Parathyroid adenoma (tissue), 2 donors: Measurements from ENCODE around the gene TMOD3.

Source experiments
- H2AFZ ChIP-seq: fragments of 300-600 bp; sonication (generic); one replicate; pipeline ENCODE4 v1.7.0; 2017; ENCODE audit warnings: antibody characterized with exemption, mild to moderate bottlenecking
- H3K27ac ChIP-seq: fragments of 300-600 bp; sonication (generic); one replicate; pipeline ENCODE4 v1.7.0; 2017
- H3K27me3 ChIP-seq: fragments of 300-600 bp; sonication (generic); one replicate; pipeline ENCODE4 v1.7.0; 2017; ENCODE audit warnings: low read length; ENCODE audit not compliant: control insufficient read depth, insufficient read depth
- H3K36me3 ChIP-seq: fragments of 300-600 bp; sonication (generic); one replicate; pipeline ENCODE4 v1.7.0; 2017; ENCODE audit warnings: low read length; ENCODE audit not compliant: control insufficient read depth, insufficient read depth
- H3K4me1 ChIP-seq: fragments of 300-600 bp; sonication (generic); one replicate; pipeline ENCODE4 v1.7.0; 2017; ENCODE audit warnings: control low read depth
- H3K4me2 ChIP-seq: fragments of 300-600 bp; sonication (generic); one replicate; pipeline ENCODE4 v1.7.0; 2017; ENCODE audit warnings: low read length
- H3K4me3 ChIP-seq: fragments of 300-600 bp; sonication (generic); one replicate; pipeline ENCODE4 v1.7.0; 2017; ENCODE audit warnings: low read depth, low read length
- H3K79me2 ChIP-seq: fragments of 300-600 bp; sonication (generic); one replicate; pipeline ENCODE4 v1.7.0; 2017; ENCODE audit warnings: control low read depth
- H3K9ac ChIP-seq: fragments of 300-600 bp; sonication (generic); one replicate; pipeline ENCODE4 v1.7.0; 2017; ENCODE audit warnings: mild to moderate bottlenecking
- H3K9me3 ChIP-seq: fragments of 300-600 bp; sonication (generic); one replicate; pipeline ENCODE4 v1.7.0; 2017; ENCODE audit warnings: low read length; ENCODE audit not compliant: control insufficient read depth
- TF ChIP-seq, protein P1 (sequence below): fragments of 300-600 bp; sonication (generic); IDR thresholded peaks from one replicate; pipeline ENCODE4 v1.7.0; 2017; ENCODE audit warnings: antibody characterized with exemption, mild to moderate bottlenecking
- donor health status: primary hyperparathyroidism.

The TMOD3 gene

DNA sequence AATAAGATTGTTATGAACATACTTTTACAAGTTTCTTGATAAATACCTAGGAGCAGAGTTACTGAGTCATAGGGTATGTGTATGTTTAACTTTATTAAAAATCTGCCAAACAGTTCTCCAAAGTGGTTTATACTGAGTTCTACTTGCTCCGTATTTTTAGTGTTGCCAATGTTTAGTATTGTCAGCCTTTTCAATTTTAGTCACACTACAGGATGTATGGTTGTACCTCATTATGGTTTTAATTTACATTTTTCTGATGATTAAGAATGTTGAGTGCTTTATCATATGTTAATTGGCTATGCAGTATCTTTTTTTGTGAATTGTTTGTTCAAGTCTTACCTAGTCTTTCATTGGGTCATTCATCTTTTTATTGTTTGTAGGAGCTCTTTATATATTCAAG is 4.3 kb downstream of the TMOD3 start:
- Histone ChIP-seq H3K27me3 (no peaks in the 10 kb centered on the region), H3K4me2 (no peak overlapping the region), H2AFZ (no peak overlapping the region), H3K27ac (no peak overlapping the region), H3K9me3 (no peaks in the 10 kb centered on the region), H3K9ac (no peak overlapping the region), H3K4me1 (no peaks in the 10 kb centered on the region), H3K4me3 (no peak overlapping the region), H3K79me2 (peaks cover 28% of the 10 kb centered on the region), H3K36me3 (no peaks in the 10 kb centered on the region)
- TF ChIP-seq, protein P1, sequence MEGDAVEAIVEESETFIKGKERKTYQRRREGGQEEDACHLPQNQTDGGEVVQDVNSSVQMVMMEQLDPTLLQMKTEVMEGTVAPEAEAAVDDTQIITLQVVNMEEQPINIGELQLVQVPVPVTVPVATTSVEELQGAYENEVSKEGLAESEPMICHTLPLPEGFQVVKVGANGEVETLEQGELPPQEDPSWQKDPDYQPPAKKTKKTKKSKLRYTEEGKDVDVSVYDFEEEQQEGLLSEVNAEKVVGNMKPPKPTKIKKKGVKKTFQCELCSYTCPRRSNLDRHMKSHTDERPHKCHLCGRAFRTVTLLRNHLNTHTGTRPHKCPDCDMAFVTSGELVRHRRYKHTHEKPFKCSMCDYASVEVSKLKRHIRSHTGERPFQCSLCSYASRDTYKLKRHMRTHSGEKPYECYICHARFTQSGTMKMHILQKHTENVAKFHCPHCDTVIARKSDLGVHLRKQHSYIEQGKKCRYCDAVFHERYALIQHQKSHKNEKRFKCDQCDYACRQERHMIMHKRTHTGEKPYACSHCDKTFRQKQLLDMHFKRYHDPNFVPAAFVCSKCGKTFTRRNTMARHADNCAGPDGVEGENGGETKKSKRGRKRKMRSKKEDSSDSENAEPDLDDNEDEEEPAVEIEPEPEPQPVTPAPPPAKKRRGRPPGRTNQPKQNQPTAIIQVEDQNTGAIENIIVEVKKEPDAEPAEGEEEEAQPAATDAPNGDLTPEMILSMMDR = no peak

DNA sequence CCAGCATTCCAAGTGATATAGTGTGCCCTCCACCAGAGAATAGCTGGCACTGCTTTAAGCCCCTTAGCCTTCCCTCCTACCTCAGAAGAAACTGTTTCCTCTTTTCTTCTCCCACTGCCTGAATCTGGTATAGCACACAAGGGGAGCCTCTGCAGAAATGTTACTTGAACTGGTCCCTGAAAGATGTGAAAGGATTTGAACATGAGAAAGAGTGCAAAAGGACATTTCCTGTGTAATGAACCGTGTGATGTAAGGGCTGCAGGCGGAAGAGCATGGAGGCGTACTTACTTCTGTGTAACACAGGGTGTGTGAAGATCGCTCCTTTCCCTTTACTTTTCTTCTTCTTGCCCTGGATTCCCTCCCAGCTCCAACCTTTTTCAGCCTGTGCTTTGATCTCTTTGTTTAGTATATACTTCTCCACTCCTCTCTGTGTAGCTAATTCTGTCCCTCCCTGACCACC is 8.4 kb downstream of the TMOD3 start:
- H3K4me3 ChIP-seq = no peak overlapping the region
- H3K9ac ChIP-seq = no peak overlapping the region
- TF ChIP-seq, protein P1 = no peak
- H3K9me3 ChIP-seq = no peaks in the 10 kb centered on the region
- no peak overlapping the region for H3K4me2 ChIP-seq
- no peaks in the 10 kb centered on the region for H3K27me3 ChIP-seq
- H3K36me3 ChIP-seq = no peaks in the 10 kb centered on the region
- H3K4me1 ChIP-seq = no peaks in the 10 kb centered on the region
- H3K27ac ChIP-seq = no peak overlapping the region
- H2AFZ ChIP-seq = no peak overlapping the region
- peaks cover 19% of the 10 kb centered on the region for H3K79me2 ChIP-seq

DNA sequence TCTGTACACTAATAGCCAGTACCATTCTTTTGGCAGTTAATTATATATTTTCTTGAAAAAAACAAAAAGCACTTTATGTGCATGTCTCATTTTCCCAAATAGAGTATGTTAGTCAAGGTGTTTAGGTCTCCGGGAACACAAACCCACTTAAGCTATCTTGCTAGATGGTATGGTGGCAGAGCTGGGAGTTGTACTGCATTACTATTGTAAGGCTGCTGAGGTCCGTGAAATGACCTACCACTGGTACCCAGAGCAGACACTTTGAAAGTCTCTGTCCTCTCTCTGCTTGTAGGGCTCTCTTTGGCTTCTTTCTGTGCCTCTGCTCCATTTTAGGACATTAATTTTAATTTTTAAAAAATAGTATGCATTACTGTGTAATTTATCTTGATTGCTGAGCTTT is 8.8 kb downstream of the TMOD3 start:
- H3K4me3 ChIP-seq = no peak overlapping the region
- H3K9me3 ChIP-seq = no peaks in the 10 kb centered on the region
- TF ChIP-seq, protein P1 = no peak
- H2AFZ ChIP-seq = no peak overlapping the region
- H3K27ac ChIP-seq = no peak overlapping the region
- no peaks in the 10 kb centered on the region for H3K36me3 ChIP-seq
- no peak overlapping the region for H3K4me2 ChIP-seq
- H3K79me2 ChIP-seq = peaks cover 20% of the 10 kb centered on the region
- no peaks in the 10 kb centered on the region for H3K27me3 ChIP-seq
- H3K4me1 ChIP-seq = no peaks in the 10 kb centered on the region
- no peak overlapping the region for H3K9ac ChIP-seq

DNA sequence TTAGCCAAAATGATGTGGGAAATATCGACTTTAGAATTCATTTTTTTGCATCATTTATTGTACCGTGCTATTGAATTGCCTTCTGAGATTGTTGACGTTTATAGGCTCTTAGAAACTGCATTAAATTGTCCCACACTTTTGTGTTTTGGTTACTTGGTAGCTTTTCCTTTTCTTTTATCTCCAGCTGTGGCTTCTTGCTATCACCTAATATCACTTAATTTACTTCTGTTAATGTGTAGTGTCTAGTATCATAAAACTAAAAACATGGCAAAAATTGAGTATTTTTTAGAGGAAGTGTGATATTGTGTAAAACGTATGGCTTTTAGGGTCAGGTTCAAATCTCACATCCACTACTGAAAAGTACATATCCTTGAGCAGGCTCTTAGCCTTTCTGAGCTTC is 11.2 kb downstream of the TMOD3 start:
- no peaks in the 10 kb centered on the region for H3K9me3 ChIP-seq
- H3K9ac ChIP-seq = no peak overlapping the region
- no peak overlapping the region for H2AFZ ChIP-seq
- no peak overlapping the region for H3K27ac ChIP-seq
- no peak overlapping the region for H3K4me2 ChIP-seq
- no peak overlapping the region for H3K4me3 ChIP-seq
- H3K27me3 ChIP-seq = no peaks in the 10 kb centered on the region
- H3K79me2 ChIP-seq = peaks cover 23% of the 10 kb centered on the region
- no peaks in the 10 kb centered on the region for H3K4me1 ChIP-seq
- no peaks in the 10 kb centered on the region for H3K36me3 ChIP-seq
- TF ChIP-seq, protein P1 = no peak

DNA sequence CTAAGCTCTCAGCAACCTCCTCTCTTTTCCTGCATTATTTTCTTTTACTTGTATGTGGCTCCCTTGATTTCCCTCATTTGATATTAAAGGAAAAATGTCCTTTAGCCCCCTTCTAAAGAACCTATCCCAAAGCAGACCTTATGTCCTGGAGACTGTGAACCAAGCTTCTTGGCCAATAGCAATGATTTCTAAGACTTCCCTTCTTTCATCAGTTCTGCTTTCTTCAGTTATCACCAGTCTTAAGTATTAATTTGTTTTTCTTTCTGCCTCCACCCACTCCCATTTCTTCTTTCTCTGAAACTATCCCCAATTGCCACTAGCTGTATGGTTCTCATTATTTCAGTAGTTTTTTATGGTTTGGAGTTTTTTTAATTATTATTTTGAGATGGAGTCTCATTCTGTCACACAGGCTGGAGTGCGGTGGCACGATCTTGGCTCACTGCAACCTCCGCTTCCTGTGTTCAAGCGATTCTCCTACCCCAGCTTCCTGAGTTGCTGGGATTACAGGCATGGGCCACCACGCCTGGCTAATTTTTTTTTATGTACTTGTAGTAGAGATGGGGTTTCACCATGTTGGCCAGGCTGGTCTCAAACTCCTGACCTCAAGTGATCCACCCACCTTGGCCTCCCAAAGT is 12.1 kb downstream of the TMOD3 start:
- no peaks in the 10 kb centered on the region for H3K36me3 ChIP-seq
- H2AFZ ChIP-seq = no peak overlapping the region
- H3K79me2 ChIP-seq = peaks cover 21% of the 10 kb centered on the region
- TF ChIP-seq, protein P1 = no peak
- H3K9ac ChIP-seq = no peak overlapping the region
- H3K27ac ChIP-seq = no peak overlapping the region
- H3K4me3 ChIP-seq = no peak overlapping the region
- H3K4me1 ChIP-seq = no peaks in the 10 kb centered on the region
- no peaks in the 10 kb centered on the region for H3K9me3 ChIP-seq
- H3K4me2 ChIP-seq = no peak overlapping the region
- no peaks in the 10 kb centered on the region for H3K27me3 ChIP-seq
